Measurements from ENCODE around the gene EMX1.
"Not testable (repeated sequence)": the region's sequence is repeated elsewhere in the genome, so short reads cannot be mapped to it uniquely, and the experiment has no call there.

EMX1 gene

DNA sequence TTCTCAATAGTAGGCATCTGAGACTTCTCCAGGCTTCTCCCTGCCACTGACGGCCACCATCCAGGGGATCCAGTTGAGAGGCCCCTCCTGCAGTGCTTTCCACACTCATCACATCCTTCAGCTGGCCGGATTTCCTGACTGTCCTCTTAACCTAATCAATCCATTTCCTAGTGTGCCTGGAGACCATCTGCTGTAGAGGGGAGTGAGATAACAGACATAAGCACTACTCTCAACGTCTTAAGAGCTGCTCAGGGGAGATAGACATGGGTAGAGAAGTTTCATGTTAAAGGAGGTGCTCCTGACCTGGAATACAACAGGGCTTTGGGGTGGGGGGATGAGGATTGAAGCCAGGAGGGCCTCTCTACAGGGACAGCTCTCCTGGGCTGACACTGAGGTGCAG is 15.9 kb upstream of the EMX1 start:
- DNase-seq = no peak

DNA sequence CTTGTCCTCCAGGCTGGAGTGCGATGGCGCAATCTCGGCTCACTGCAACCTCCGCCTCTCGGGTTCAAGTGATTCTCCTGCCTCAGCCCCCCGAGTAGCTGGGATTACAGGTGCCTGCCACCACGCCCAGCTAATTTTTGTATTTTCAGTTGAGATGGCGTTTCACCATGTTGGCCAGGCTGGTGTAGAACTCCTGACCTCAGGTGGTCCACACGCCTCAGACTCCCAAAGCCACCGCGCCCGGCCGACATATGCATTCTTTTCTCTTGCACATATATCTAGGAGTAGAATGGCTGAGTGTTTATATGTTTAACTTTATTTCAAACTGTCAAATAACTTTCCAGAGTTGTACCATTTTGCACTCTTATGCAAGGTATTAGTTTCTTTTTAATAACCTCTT is 9.9 kb upstream of the EMX1 start:
- DNase-seq = not testable (repeated sequence)

DNA sequence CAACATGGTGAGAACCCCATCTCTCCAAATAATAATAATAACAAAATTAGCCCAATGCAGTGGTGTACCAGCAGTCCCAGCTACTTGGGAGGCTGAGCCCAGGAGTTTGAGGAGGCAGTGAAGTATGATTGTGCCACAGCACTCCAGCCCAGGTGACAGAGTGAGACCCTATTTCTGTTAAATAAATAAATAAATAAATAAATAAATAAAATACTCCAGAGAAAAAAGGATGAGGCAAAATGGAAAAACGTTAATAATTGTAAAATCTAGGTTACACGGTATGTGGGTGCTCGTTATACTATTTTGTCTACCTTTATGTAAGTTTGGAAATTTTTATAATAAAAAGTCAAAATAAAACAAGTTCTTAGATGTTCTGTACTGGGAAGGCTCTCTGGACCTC is 8.6 kb upstream of the EMX1 start:
- no peak for DNase-seq

DNA sequence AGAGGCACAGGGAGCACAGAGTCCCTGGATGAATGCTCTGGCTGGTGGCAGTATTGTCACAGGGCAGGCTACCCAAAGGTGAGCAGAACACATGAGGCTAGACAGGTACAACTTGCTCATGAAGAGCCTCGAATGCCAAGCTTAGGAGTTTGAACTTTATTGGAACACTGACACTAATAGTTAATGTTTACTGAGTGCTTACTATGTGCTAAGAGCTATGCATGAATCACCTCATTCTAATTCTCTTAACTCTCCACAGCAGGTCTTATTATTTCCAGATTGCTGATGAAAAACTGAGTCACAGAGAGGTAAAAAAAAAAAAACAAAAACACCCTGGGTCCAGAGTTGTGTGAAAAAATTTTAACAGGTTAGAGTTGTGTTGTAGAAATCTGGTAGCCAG is 6.1 kb upstream of the EMX1 start:
- DNase-seq = no peak

DNA sequence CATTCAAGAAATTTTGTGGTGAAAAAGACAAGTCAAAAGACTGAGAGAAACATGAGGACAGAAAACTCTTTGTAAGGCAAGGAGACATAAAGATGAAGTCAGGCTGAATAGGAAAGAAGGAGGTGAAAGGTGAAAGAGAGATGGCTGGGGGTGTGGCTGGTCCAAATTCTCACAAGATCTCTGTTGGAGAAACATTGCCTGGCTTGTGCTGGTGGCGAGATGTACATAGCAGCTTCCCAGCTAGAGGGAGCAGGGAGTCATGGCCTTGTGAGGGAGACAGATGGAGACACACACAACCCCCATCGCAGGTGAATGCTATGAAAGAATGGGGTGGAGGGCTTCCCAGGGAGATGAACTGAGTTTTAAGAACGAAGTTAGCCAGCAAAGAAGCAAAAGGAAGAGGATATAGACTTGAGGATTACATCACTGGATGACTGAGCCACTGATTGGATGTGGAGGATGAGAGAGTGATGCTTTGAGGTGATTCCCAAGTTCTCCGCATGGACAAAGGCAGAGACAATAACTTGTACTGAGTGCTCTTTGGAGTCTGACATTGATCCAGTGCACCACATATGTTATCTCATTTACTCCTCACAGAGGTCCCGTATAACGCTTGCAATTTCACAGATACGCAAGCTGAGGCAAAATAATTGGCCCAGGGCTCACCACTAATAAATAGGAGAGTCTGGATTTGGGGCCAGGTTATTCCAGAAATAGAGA is 3.7 kb upstream of the EMX1 start:
- DNase-seq = peak in 1 of 2 experiments; percentile 10

DNA sequence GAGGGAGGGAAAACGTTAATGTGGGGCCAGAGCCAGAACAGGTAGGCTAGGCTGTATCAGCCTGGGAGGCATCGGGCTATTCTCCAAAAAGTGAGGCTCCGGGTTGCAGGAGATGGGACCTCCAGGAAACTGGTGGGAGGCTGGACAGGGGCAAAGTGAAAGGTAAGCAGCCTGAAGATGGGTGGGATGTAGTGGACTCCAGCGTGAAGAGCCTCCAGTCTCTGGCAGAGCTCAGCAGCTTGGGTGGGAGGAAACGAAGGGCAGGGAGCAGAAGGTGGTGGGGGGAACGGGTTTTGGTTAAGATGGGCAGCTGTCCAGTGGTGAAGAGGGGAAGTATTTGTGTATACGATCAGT is 3.1 kb upstream of the EMX1 start:
- no peak for DNase-seq

DNA sequence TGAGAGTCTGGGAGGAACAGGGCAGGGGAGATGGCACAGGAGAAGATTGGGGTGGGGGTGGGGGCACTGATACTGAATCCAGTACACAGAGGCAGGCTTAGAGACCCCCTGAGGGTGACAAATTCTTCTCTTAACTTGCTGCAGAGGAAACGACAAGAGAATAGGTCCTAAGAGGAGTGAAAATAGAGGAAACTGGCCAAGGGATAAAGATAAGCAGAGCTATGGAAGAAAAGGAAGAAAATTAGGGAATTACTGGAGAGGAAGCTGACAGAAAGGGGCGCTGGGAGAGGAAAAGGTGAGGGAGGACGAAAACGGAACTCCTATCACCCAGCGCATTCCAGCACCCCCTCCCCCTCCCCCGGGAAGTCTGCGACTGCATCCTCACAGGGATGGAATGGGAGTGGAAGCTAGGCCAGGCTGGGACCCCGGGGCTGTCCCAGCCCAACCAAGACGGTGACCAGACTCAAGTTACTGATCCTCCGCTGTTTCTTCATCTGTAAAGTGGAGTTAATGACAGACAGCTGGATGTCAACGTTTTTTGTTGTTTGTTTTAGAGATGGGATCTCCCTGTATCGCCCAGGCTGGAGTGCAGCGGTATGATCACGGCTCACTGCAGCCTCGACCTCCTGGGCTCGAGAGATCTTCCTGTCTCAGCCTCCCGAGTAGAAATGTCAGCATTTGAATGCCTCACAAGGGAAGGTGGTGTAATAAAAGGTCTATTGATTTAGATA is 2.6 kb upstream of the EMX1 start:
- peak in 1 of 2 experiments; percentile 29 for DNase-seq

DNA sequence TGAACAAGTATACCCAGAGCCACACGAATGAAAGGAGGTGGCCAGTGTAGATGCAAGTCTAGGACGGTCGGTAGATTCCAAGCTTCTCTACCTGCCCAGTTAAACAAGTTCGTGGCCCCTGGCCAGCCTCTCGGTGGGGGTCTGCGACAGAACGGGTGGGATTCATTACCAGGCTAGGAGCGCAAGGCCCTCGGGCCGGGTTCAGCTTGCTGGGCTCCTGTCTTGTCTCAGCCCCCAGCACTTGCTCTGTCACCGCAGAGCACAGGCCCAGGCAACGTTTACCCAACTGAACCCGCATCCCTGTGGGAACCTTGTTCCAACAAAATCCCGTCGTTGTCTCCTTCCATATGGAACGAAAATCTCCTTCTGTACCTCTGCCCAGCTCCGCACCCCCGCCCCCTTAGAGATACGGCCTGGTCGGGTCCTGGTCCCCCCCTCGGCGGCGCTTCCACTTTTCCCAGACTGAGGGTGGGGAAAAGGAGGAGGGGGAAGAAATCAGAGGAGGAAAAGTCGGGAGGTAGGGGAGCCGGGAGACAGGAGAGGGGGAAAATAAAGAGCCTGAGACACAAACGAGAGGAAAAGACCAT is 1.9 kb upstream of the EMX1 start:
- peak in 1 of 2 experiments; percentile 29 for DNase-seq

DNA sequence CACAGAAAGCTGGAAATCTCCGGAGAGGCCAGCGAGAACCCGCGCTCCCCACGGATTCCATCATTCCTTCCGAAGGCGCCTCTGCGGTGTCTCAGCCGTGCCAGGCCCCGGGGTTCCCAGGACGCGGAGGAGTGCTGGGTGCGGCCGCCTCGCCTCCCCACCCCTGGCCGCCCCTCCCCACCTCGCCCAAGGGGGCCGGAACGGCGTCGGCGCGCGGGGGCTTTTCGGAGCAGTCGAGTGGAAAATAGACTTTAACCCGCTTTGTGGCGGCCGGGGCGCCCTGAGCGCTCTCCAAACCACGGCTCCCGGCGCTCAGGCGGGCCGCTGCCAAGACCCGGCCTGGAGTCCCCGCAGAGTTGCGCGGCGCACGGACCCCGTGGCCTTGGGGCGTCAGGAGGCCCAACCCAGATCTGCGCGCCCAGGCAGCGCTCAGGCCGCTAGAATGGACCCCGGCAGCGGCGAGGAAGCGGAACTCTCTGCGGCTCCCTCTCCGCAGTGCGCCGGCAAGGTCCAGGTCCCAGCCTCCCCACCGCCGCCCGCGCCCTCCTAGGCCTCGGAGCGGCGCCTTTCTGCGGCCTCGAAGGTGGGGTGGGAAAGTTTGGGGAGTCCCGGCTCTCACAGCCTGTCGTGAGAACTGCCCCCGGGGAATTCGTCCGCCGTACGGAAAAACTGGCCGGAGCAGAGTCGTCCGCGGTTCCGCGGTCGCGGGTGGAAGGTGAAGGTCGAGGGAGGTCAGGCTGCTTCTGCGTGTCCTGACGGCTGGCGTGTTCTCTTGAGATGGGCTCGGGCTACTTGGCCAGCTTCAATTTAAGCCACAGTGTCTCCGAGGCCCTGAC is 1.2 kb upstream of the EMX1 start:
- DNase-seq = peak; percentile 32 to 83

DNA sequence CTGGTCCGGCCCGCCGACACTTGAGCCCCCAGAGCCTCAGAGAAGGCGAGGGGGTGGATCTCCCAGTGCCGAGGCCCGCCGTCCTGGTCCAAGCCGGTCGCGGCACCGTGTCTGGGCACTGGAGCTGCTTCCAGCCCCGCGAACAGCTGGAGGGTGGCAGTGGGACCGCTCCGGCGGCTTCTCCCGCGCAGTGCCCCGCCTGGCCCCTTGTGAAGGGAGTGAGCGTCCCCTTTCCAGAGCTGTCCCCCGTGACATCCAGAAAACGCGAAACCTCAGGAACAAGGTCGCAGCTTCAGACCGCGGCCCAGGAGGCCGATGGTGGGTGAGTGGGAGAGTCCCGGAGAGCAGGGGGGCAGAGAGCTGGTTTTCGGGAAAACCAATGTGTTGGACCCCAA is 579 bp upstream of the EMX1 start:
- DNase-seq = peak in 1 of 2 experiments; percentile 50

DNA sequence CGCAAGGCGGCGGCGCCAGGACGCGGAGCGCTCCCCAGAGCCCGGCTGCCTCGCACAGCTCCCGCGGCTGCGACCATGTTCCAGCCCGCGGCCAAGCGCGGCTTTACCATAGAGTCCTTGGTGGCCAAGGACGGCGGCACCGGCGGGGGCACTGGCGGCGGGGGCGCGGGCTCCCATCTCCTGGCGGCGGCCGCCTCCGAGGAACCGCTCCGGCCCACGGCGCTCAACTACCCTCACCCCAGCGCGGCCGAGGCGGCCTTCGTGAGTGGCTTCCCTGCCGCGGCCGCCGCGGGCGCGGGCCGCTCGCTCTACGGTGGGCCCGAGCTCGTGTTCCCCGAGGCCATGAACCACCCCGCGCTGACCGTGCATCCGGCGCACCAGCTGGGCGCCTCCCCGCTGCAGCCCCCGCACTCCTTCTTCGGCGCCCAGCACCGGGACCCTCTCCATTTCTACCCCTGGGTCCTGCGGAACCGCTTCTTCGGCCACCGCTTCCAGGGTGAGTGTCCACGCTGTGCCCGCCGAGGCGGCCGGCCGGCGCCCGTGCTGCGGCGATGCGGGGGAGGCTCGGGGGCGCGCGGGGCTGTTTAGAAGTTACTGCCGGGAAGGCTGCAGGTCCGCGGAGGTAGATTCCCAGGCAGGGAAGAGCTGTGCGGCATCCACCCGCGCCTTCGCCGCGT is 696 bp downstream of the EMX1 start:
- DNase-seq = peak in 1 of 2 experiments; percentile 67

DNA sequence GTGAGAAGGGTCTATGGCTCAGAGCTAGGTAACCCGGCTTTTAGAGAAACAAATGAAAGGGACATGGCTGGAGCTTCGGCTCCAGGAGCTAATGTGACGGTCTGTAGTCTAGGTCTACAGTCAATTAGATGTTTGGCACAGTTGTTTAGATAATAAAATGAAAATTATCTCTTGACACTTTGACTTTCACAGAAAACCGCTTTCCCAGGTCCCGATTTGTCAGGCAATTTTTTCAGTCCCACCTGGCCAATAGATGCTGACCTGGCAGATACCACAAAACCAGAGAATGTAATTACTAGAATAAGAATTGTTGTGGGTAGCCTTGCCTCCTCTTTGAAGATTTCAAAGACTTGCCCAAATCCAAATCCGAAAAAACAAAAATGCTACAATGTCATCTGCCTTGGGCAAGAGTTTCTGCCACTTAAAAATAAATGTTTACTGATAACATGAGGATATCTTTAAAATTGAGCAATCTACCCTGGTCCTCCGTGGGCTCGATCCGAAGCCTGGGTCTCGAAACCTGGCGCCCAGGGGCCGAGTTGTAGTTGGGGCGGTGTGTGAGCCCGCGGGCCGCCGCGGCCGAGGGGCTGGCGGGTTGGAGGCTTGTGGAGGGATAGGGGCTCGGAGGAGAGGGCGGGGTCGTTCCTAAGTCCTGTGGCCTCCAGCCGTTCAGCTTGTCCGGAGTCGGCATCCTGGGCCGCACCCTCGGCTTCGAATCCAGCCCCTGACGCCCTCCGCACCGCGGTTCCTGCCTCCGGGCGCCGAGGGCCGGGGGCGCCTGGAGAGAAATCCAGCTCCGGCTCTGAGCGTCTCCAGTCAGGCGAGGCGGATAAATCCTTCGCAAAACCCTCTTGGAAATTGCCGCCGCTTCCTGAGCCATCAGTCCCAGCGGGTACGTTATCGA is 2.3 kb downstream of the EMX1 start:
- peak in 1 of 2 experiments; percentile 70 for DNase-seq

DNA sequence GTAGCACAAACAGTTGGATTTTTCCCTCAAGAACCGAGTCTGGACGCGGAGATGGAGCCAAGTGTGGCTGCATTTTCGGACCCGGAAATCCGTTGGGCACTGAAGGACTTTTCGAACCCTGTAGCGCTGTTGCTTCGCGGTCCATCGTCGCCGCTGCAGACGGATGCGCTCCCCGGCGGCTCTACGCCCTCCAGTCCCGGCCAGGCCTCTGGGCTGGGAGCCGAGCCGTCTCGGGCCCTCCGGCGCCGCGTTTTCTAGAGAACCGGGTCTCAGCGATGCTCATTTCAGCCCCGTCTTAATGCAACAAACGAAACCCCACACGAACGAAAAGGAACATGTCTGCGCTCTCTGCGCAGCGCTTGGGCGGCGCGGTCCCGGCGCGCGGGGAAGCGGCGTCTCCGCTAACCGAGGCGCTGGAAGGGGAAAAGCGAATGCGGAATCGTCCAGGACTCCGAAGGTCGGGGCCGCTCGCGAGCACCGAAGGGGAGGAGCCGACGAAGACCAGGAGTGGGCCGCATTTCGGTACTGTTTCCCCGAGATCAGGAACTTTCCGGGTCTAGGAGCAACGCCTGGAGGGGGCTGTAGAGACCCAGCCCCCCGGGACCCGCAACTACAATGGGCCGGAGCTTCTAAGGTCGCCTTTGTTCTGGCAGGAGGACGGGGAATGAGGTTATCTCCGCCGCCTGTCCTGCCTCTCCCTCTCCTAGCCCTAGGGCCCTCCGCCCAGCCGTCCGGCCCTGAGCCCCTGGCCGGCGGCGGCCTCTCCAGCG is 3.2 kb downstream of the EMX1 start:
- DNase-seq = peak; percentile 43 to 70

DNA sequence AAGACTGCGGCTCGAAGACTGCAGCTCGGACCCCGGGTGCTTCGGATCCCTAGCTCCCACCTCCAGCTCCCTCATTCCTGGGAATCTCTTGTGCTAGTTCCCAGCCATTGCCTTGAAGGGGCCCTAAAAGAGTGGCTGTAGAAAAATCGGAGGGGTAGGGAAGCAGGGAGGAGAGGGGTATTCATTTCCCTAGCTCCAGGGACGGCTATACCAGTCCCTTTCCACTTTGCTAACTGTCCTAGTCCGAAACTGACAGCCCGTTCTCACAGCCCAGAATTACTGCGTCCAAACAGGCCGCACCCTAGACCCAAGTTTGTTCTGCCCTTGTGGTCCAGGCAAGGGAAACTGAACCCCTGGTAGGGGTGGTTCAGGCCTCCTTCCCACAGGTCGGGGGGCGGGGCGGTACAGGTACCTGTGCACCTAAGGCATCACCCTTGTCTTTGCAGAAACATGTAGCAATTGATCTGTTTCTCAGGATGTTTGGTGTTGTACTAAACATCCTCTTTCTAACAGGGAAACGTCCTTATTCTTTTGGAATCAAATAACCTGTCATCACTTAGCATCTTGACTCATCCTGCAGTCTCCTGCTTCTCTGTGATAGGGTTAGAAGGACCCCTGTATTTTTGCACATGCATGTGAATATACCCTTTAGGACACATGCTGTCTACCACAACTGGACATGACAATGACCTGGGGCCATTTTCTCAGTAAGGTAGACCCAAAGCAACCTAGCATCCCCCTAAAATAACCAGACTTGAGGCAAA is 4.0 kb downstream of the EMX1 start:
- no peak for DNase-seq

DNA sequence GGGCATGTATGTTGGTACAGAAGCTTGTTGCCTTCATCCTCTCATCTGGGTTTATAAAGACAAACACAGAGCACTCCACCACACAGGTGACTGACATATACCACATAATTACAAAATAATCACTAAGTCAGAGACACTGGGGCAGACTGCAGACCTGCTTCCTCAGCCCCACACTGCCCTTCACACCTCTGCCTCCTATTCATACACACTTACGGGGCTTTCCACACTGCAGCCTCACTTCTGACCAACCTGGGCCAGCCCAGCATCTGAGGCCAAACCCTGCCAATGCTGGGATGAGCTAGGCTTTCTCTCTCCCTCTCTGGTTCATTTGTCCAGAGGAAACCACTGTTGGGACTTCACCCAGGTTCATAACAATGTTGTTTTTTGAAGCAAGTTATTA is 4.5 kb downstream of the EMX1 start:
- DNase-seq = no peak

DNA sequence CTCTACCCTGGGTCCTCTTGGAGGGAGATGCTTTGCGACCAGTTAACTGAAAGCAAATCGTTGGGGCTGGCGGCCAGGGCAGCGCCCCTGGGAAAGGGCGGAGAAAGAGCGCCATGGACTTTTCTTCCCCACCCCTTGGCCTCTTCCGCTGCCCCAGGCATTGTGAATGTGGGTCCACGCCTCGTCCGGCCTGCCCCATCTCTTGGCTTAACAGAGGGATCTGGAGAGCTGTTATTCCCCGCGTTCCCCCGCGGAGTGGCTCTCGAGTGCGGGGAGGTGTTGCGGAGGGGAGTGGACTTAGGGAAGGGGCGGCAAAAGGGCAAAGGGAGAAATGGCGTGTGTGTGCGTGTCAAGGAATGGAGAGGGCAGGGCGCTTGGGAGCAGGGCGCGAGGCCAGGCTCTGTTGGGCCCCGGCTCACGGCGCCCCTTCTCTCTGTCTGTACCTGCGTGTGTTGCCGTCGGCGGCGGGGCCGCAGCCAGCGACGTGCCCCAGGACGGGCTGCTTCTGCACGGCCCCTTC is 6.6 kb downstream of the EMX1 start:
- DNase-seq = no peak

DNA sequence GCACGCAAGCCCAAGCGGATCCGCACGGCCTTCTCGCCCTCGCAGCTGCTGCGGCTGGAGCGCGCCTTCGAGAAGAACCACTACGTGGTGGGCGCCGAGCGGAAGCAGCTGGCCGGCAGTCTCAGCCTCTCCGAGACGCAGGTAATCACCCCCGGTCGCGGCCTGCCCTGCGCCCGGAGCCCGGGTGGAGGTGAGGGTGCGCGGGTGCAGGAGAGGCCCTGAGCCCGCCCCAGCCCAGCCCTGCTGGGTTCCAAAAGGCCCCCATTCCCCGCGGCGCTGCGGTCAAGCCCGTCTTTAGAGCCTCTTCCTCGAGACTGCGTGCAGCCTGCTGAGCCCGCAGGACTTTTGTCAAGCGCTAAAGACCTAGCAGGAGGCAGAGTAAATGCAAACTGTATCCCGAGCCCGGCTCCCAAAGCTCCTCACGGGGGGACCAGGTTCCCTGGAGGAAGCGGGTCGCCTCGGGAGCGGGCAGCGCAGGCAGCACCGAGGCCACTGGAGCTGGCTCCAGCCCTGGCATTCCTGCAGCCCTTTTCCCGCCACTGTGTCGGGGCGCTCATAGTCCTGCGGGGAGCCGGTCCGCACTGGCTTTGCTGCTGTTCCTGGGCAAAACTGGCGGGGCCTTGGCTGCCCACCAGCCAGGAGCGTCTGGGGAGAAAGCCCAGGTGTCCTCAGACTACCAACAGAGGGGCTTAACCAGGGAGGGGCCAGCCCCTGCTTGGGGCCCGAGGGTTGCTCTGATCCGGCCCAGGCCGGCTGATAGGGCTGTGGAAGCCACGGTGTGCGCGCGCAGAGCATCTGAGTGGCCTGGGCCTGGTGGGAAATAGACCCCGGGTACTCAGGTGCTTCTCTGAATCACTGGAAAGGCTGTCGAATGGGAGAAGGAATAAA is 7.3 kb downstream of the EMX1 start:
- peak in 1 of 2 experiments; percentile 63 for DNase-seq

DNA sequence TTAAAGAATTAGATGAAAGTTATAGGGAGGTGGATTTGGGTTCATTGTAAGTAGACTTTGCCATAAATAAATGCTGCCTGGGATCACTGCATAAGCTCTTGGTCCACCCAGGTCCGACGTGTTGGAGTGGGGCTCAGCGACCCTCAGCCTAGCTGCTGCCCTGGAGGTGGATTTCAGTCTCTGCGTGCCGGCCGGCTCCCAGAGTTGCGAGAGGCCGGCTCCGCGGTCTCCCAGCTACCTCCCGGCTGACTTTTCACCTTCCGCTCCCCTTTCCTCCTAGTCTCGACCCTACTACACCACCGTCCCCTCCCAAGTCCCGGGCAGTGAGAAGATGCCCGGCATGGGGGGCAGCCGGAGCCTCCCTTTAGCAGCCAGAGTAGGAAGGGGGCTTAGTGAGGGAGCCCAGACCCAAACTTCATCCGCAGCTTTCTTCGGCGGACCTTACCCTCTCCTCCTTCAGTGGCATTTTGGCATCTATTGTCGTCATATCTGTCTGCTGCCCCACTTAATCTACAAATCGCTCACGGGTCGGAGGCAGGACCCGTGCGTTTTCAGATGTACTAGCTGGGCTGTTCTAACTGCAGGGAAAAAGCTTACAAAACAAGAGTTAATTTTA is 8.1 kb downstream of the EMX1 start:
- no peak for DNase-seq

All from NCI-H526 (cell line).